GM23338 (cell line): ENCODE measurements around the gene ANKRD17.

Experiments
- EZH2 ChIP-seq: fragments of 200-600 bp; sonication (generic); IDR thresholded peaks from one replicate; pipeline ENCODE4 v1.8.0; 2017; ENCODE audit warnings: antibody characterized with exemption, mild to moderate bottlenecking, low read depth; ENCODE audit not compliant: unreplicated experiment
- EZH2phosphoT487 ChIP-seq: fragments of 200-600 bp; sonication (generic); IDR thresholded peaks from one replicate; pipeline ENCODE4 v1.8.1; 2018; ENCODE audit warnings: antibody characterized with exemption; ENCODE audit not compliant: unreplicated experiment
- POLR2AphosphoS5 ChIP-seq: IDR thresholded peaks from 2 replicates; pipeline ENCODE4 v1.6.1; 2016; ENCODE audit warnings: antibody characterized with exemption, low read depth
- ZNF114 ChIP-seq: fragments of 250-450 bp; sonication (Bioruptor Pico); IDR thresholded peaks from 2 replicates; pipeline ENCODE4 v1.5.0; 2020; ENCODE audit warnings: mild to moderate bottlenecking, moderate library complexity
- ZNF331 ChIP-seq: fragments of 250-450 bp; sonication (Bioruptor Pico); IDR thresholded peaks from 2 replicates; pipeline ENCODE4 v1.5.0; 2020; ENCODE audit warnings: low read depth, mild to moderate bottlenecking, moderate library complexity
- TF ChIP-seq, protein P1 (sequence below), 2 experiments: fragments of 200-600 bp in 1 of 2; sonication (generic) in 1 of 2; conservative IDR thresholded peaks; 2 replicates each; pipeline versions ENCODE4 v1.5.1 to v1.6.1; 2016 to 2017; ENCODE audit warnings: antibody characterized with exemption in 2 of 2, low read depth in 2 of 2, mild to moderate bottlenecking in 2 of 2, moderate library complexity in 1 of 2
- TF ChIP-seq, protein P2 (sequence below): IDR thresholded peaks from one replicate; pipeline ENCODE4 v1.6.1; 2018; ENCODE audit warnings: antibody characterized with exemption; ENCODE audit not compliant: unreplicated experiment

DNA sequence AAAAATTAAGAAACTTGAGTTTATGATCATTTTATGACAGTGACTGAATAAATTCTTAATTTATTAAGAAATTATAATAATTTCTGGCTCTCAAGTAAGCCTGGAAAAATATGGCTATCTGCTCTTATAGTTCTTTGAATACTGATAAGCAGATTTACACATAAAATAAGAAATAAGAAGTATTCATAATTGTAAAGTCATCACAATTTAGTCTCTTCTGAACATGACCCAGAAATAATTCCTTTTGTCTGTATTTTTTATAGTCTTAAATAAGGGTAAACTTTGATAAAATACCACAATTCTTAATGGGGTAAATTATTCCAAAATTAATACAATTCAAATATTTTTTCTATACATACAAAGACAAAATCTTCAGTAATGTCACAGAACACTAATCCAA lies 72.7 kb downstream of the ANKRD17 start:
- TF ChIP-seq, protein P1, sequence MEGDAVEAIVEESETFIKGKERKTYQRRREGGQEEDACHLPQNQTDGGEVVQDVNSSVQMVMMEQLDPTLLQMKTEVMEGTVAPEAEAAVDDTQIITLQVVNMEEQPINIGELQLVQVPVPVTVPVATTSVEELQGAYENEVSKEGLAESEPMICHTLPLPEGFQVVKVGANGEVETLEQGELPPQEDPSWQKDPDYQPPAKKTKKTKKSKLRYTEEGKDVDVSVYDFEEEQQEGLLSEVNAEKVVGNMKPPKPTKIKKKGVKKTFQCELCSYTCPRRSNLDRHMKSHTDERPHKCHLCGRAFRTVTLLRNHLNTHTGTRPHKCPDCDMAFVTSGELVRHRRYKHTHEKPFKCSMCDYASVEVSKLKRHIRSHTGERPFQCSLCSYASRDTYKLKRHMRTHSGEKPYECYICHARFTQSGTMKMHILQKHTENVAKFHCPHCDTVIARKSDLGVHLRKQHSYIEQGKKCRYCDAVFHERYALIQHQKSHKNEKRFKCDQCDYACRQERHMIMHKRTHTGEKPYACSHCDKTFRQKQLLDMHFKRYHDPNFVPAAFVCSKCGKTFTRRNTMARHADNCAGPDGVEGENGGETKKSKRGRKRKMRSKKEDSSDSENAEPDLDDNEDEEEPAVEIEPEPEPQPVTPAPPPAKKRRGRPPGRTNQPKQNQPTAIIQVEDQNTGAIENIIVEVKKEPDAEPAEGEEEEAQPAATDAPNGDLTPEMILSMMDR (conservative IDR thresholded peaks at IDR 0.05; ENCODE audit: low read depth in 2 of 2) = no peak
- no peak for TF ChIP-seq EZH2
- TF ChIP-seq, protein P2, sequence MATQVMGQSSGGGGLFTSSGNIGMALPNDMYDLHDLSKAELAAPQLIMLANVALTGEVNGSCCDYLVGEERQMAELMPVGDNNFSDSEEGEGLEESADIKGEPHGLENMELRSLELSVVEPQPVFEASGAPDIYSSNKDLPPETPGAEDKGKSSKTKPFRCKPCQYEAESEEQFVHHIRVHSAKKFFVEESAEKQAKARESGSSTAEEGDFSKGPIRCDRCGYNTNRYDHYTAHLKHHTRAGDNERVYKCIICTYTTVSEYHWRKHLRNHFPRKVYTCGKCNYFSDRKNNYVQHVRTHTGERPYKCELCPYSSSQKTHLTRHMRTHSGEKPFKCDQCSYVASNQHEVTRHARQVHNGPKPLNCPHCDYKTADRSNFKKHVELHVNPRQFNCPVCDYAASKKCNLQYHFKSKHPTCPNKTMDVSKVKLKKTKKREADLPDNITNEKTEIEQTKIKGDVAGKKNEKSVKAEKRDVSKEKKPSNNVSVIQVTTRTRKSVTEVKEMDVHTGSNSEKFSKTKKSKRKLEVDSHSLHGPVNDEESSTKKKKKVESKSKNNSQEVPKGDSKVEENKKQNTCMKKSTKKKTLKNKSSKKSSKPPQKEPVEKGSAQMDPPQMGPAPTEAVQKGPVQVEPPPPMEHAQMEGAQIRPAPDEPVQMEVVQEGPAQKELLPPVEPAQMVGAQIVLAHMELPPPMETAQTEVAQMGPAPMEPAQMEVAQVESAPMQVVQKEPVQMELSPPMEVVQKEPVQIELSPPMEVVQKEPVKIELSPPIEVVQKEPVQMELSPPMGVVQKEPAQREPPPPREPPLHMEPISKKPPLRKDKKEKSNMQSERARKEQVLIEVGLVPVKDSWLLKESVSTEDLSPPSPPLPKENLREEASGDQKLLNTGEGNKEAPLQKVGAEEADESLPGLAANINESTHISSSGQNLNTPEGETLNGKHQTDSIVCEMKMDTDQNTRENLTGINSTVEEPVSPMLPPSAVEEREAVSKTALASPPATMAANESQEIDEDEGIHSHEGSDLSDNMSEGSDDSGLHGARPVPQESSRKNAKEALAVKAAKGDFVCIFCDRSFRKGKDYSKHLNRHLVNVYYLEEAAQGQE = no peak
- TF ChIP-seq EZH2phosphoT487 = no peak
- TF ChIP-seq ZNF331 (CRISPR knock-in tag) = no peak
- no peak for TF ChIP-seq POLR2AphosphoS5
- TF ChIP-seq ZNF114 (CRISPR knock-in tag) = no peak
